GM18517 (cell line): ENCODE results near the gene CCNE1.

ENCODE experiments used
- ATAC-seq: cut with Tn5 transposase; IDR thresholded peaks from one replicate; pipeline ENCODE4 v1.9.1; 2021; ENCODE audit warnings: mild to moderate bottlenecking, moderate library complexity; ENCODE audit not compliant: unreplicated experiment

CCNE1 gene

GRCh38 chr19:29841559-29842367 lies 30.0 kb downstream of the CCNE1 start:
- ATAC-seq: no peak

- no peak for ATAC-seq
These were observed 30.8 kb downstream of the CCNE1 start for GRCh38 chr19:29842471-29843179.

- no peak for ATAC-seq
These were observed 31.6 kb downstream of the CCNE1 start for GRCh38 chr19:29843180-29844051.

- peak; percentile 62 for ATAC-seq
These were observed 33.2 kb downstream of the CCNE1 start for GRCh38 chr19:29844891-29845573.

- ATAC-seq: no peak
These were observed 33.9 kb downstream of the CCNE1 start for GRCh38 chr19:29845574-29846176.

GRCh38 chr19:29849208-29849607 lies 37.4 kb downstream of the CCNE1 start:
- no peak for ATAC-seq

GRCh38 chr19:29850482-29850881 lies 38.7 kb downstream of the CCNE1 start:
- no peak for ATAC-seq

- peak; percentile 87 for ATAC-seq
These were observed 40.2 kb downstream of the CCNE1 start for GRCh38 chr19:29851769-29852521.

GRCh38 chr19:29854033-29854432 lies 42.2 kb downstream of the CCNE1 start:
- ATAC-seq: no peak

GRCh38 chr19:29855087-29855486 lies 43.3 kb downstream of the CCNE1 start:
- no peak for ATAC-seq

GRCh38 chr19:29855741-29856500 lies 44.1 kb downstream of the CCNE1 start:
- no peak for ATAC-seq

GRCh38 chr19:29858000-29858596 lies 46.3 kb downstream of the CCNE1 start:
- no peak for ATAC-seq

- ATAC-seq: no peak
These were observed 46.8 kb downstream of the CCNE1 start for GRCh38 chr19:29858621-29859020.

- no peak for ATAC-seq
These were observed 48.7 kb downstream of the CCNE1 start for GRCh38 chr19:29860492-29860891.

- no peak for ATAC-seq
These were observed 49.8 kb downstream of the CCNE1 start for GRCh38 chr19:29861574-29861973.

- ATAC-seq: no peak
These were observed 54.2 kb downstream of the CCNE1 start for GRCh38 chr19:29866011-29866410.

GRCh38 chr19:29867984-29868383 lies 56.2 kb downstream of the CCNE1 start:
- ATAC-seq: no peak

GRCh38 chr19:29871143-29871542 lies 59.4 kb downstream of the CCNE1 start:
- ATAC-seq: no peak
